ENCODE data around the gene PDP2.

DNA sequence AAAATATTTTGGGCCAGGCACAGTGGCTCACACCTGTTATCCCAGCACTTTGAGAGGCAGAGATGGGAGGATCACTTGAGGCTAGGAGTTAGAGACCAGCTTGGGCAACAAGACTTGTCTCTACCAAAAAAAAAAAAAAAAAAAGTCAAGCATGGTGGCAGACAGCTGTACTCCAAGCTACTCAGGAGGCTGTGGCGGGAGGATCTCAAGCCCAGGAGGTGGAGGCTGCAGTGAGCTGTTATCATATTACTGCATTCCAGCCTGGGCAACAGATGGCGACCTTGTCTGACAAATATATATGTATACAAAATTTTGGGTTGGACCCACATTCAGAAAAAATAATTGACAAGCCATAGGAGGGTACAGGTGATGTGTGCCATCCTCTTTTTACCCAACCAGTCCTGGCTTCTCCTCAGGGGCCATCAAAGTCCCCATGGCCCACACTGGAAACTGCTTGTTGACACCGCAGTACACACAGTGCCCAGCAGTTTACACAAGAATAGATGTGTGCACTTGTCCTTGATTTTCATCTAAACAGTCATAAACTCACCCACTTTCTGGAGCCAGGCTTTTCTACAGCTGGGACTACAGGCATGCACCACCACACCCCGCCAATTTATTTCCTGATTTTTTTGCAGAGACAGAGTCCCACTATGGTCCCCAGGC is 56.7 kb downstream of the PDP2 start:
- TF ChIP-seq EZH2 (IDR thresholded peaks at IDR 0.05; ENCODE audit: low read length) = no peak
- TF ChIP-seq, protein P1, sequence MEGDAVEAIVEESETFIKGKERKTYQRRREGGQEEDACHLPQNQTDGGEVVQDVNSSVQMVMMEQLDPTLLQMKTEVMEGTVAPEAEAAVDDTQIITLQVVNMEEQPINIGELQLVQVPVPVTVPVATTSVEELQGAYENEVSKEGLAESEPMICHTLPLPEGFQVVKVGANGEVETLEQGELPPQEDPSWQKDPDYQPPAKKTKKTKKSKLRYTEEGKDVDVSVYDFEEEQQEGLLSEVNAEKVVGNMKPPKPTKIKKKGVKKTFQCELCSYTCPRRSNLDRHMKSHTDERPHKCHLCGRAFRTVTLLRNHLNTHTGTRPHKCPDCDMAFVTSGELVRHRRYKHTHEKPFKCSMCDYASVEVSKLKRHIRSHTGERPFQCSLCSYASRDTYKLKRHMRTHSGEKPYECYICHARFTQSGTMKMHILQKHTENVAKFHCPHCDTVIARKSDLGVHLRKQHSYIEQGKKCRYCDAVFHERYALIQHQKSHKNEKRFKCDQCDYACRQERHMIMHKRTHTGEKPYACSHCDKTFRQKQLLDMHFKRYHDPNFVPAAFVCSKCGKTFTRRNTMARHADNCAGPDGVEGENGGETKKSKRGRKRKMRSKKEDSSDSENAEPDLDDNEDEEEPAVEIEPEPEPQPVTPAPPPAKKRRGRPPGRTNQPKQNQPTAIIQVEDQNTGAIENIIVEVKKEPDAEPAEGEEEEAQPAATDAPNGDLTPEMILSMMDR (optimal IDR thresholded peaks at IDR 0.05 in 1 of 3, IDR thresholded peaks at IDR 0.05 in 1 of 3, conservative IDR thresholded peaks at IDR 0.05 in 1 of 3; ENCODE audit: extremely low read depth in 1 of 3, insufficient read depth in 2 of 3, low read length in 3 of 3) = no peak
